IMR-90 (cell line): ENCODE results near the gene MAGEB2.

ENCODE experiments used
- CEBPB ChIP-seq: IDR thresholded peaks from 2 replicates; pipeline ENCODE4 v1.6.1; 2012; ENCODE audit warnings: low read depth, low read length, improper control_type of control experiment
- CTCF ChIP-seq: conservative IDR thresholded peaks from 2 replicates; pipeline ENCODE4 v1.5.1; 2012; ENCODE audit warnings: mild to moderate bottlenecking, low read depth, low read length, improper control_type of control experiment
- MAZ ChIP-seq: IDR thresholded peaks from 2 replicates; pipeline ENCODE4 v1.6.1; 2012; ENCODE audit warnings: low read depth, mild to moderate bottlenecking, low read length, improper control_type of control experiment, moderate library complexity, borderline replicate concordance
- RAD21 ChIP-seq: IDR thresholded peaks from 2 replicates; pipeline ENCODE4 v1.6.1; 2012; ENCODE audit warnings: low read length, improper control_type of control experiment
- USF2 ChIP-seq: fragments of 150-350 bp; IDR thresholded peaks from 2 replicates; pipeline ENCODE4 v1.6.1; 2017; ENCODE audit warnings: mild to moderate bottlenecking, antibody characterized with exemption, low read length, low read depth
- TF ChIP-seq, protein P1 (sequence below): fragments of 150-350 bp; IDR thresholded peaks from 2 replicates; pipeline ENCODE4 v1.6.1; 2016; ENCODE audit warnings: low read depth, mild to moderate bottlenecking, low read length, moderate library complexity, borderline replicate concordance

DNA sequence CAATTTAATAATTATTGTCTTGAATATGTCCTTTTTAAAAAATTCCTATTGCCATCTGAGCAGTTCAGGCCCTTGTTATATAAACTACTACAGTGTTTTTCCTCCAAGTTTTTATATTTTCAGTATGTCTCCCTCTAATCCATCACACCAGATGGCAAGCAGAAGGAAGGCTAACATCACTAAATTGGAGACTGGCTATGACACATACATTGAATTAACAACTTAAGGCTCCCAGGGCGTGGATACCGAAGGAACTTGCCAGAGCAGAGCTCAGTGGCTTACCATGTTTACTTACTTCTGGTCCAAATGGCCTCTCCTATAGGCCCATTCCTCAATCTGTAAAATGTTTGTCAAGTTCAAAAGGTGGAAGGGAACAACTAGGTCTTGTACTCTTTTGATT, 44.6 kb downstream of the MAGEB2 start:
- TF ChIP-seq, protein P1, sequence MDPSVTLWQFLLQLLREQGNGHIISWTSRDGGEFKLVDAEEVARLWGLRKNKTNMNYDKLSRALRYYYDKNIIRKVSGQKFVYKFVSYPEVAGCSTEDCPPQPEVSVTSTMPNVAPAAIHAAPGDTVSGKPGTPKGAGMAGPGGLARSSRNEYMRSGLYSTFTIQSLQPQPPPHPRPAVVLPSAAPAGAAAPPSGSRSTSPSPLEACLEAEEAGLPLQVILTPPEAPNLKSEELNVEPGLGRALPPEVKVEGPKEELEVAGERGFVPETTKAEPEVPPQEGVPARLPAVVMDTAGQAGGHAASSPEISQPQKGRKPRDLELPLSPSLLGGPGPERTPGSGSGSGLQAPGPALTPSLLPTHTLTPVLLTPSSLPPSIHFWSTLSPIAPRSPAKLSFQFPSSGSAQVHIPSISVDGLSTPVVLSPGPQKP = no peak
- no peak for TF ChIP-seq CTCF
- no peak for TF ChIP-seq USF2
- no peak for TF ChIP-seq CEBPB
- no peak for TF ChIP-seq RAD21
- TF ChIP-seq MAZ = no peak
